Naive thymus-derived CD8-positive, alpha-beta T cell (primary cell): ENCODE results near the gene NOS3. TPM values are rescaled to one million over a fixed set of nuclear protein-coding genes. Genes with fewer than 3 reads are reported as not detected.
"Not testable (repeated sequence)": the region's sequence is repeated elsewhere in the genome, so short reads cannot be mapped to it uniquely, and the experiment has no call there.

Experiments used
- ATAC-seq, 2 donors: fragments of 150-1000 bp; cut with Tn5 transposase in 1 of 2; sonication (Bioruptor Pico), chemical (Tn5 transposase) in 1 of 2; 1 replicate in 1 of 2; 2 replicates in 1 of 2; pipeline ENCODE4 v1.10.0; 2021; ENCODE audit warnings: mild to moderate bottlenecking in 2 of 2, moderate library complexity in 2 of 2
- POLR2A ChIA-PET: fragments of 350-600 bp; sonication (Branson Sonifier 250); formaldehyde crosslinking; loops from one replicate; lab custom pipeline; 2021; ENCODE audit warnings: antibody characterized with exemption; lab: Charles Lee
- DNase-seq, 10 donors: peaks; one replicate each; pipeline versions ENCODE4 v3.0.0 to v3.0.0-alpha.2; 2020 to 2022
- H3K27ac Mint-ChIP-seq, 10 donors: one replicate each; pipeline ENCODE4 v1.8.0; 2020 to 2022; ENCODE audit warnings: mild to moderate bottlenecking in 10 of 10, mixed read lengths in 10 of 10, moderate library complexity in 4 of 10, inconsistent platforms in 1 of 10
- H3K27me3 Mint-ChIP-seq, 5 donors: one replicate each; pipeline ENCODE4 v1.8.0; 2021 to 2022; ENCODE audit warnings: mixed read lengths in 5 of 5
- H3K36me3 Mint-ChIP-seq, 3 donors: one replicate each; pipeline ENCODE4 v1.8.0; 2020 to 2022; ENCODE audit warnings: mixed read lengths in 3 of 3, mild to moderate bottlenecking in 2 of 3, inconsistent platforms in 1 of 3
- H3K4me1 Mint-ChIP-seq, 4 donors: one replicate each; pipeline ENCODE4 v1.8.0; 2021 to 2022; ENCODE audit warnings: mixed read lengths in 4 of 4
- H3K4me3 Mint-ChIP-seq, 10 donors: one replicate each; pipeline ENCODE4 v1.8.0; 2020 to 2022; ENCODE audit warnings: mild to moderate bottlenecking in 10 of 10, mixed read lengths in 10 of 10, moderate library complexity in 6 of 10, inconsistent platforms in 1 of 10
- H3K9me3 Mint-ChIP-seq, 9 donors: one replicate each; pipeline ENCODE4 v1.8.0; 2020 to 2022; ENCODE audit warnings: mixed read lengths in 9 of 9, mild to moderate bottlenecking in 3 of 9, inconsistent platforms in 1 of 9, moderate library complexity in 1 of 9
- polyA plus RNA-seq, 3 donors: library from polyadenylated mRNA; unstranded; fragments of 300-500 nt; fragmentation: Illumina TruSeq; gene quantifications; one replicate each; pipeline ENCODE4 v1.2.3, GENCODE V29; 2021
- total RNA-seq, 8 experiments: library from RNA in 2 of 8; stranded (reverse) in 2 of 8; gene quantifications; one replicate each; pipeline ENCODE4 v1.2.3 and lab custom pipeline; 2021 to 2026

Gene NOS3
- total and polyA plus RNA-seq, 5 experiments from 2014 or later: 1.4 to 3.3 (median 1.8) TPM

GRCh38 chr7:151035026-151035717, 44.4 kb downstream of the NOS3 start:
- peaks cover 2 to 25% (median 14%) of the 10 kb centered on the region in 4 donors for H3K4me1 Mint-ChIP-seq
- H3K36me3 Mint-ChIP-seq: peaks cover 0 to 38% (median 7%) of the 10 kb centered on the region in 3 donors
- H3K27me3 Mint-ChIP-seq: no peaks in the 10 kb centered on the region
- POLR2A ChIA-PET: no interaction called here
- ATAC-seq (no peak), DNase-seq (no peak)
- no peaks in the 10 kb centered on the region for H3K9me3 Mint-ChIP-seq
- H3K4me3 Mint-ChIP-seq: no peak overlapping the region
- peak overlapping the region in 3 of 10 donors; percentile 5 to 83 (median 60) for H3K27ac Mint-ChIP-seq

GRCh38 chr7:151035902-151036301, 45.1 kb downstream of the NOS3 start:
- POLR2A ChIA-PET: no interaction called here
- H3K4me1 Mint-ChIP-seq: peaks cover 2 to 24% (median 13%) of the 10 kb centered on the region in 4 donors
- H3K27ac Mint-ChIP-seq: peak overlapping the region in 2 of 10 donors; percentile 60 to 83
- H3K9me3 Mint-ChIP-seq: no peaks in the 10 kb centered on the region
- H3K4me3 Mint-ChIP-seq: no peak overlapping the region
- ATAC-seq: no peak
- no peaks in the 10 kb centered on the region for H3K27me3 Mint-ChIP-seq
- DNase-seq: no peak
- H3K36me3 Mint-ChIP-seq: peaks cover 0 to 38% (median 7%) of the 10 kb centered on the region in 3 donors

GRCh38 chr7:151038951-151039849, 48.4 kb downstream of the NOS3 start:
- POLR2A ChIA-PET: interaction anchor here (0.7 kb wide), 1 partner anchor 664 kb away, joined by 3 read pairs; no protein-coding TSS in a partner anchor
- peaks cover 0 to 10% (median 9%) of the 10 kb centered on the region in 4 donors for H3K4me1 Mint-ChIP-seq
- ATAC-seq (peak in 1 of 2 donors; percentile 46), DNase-seq (no peak)
- H3K4me3 Mint-ChIP-seq: no peak overlapping the region
- peak overlapping the region in 4 of 10 donors; percentile 36 to 59 (median 53) for H3K27ac Mint-ChIP-seq
- H3K27me3 Mint-ChIP-seq: no peaks in the 10 kb centered on the region
- H3K9me3 Mint-ChIP-seq: no peaks in the 10 kb centered on the region
- peaks cover 0 to 24% (median 5%) of the 10 kb centered on the region in 3 donors for H3K36me3 Mint-ChIP-seq

- H3K36me3 Mint-ChIP-seq: peaks cover 0 to 28% (median 5%) of the 10 kb centered on the region in 3 donors
- ATAC-seq (peak in 1 of 2 donors; percentile 22), DNase-seq (no peak)
- H3K4me3 Mint-ChIP-seq: no peak overlapping the region
- POLR2A ChIA-PET: interaction anchor here (0.7 to 1.0 kb wide), 2 partner anchors 10 to 665 kb away, joined by 3 to 4 read pairs; no protein-coding TSS in a partner anchor
- H3K9me3 Mint-ChIP-seq: no peaks in the 10 kb centered on the region
- no peaks in the 10 kb centered on the region for H3K27me3 Mint-ChIP-seq
- H3K4me1 Mint-ChIP-seq: peaks cover 0 to 10% (median 9%) of the 10 kb centered on the region in 4 donors
- H3K27ac Mint-ChIP-seq: peak overlapping the region in 2 of 10 donors; percentile 48 to 58
Observed at GRCh38 chr7:151039850-151040548, 49.2 kb downstream of the NOS3 start.

GRCh38 chr7:151040616-151041375, 50.0 kb downstream of the NOS3 start:
- Mint-ChIP-seq H3K4me3 (no peak overlapping the region), H3K27ac (no peak overlapping the region), H3K36me3 (peaks cover 0 to 29% (median 5%) of the 10 kb centered on the region in 3 donors), H3K9me3 (no peaks in the 10 kb centered on the region), H3K4me1 (peaks cover 0 to 10% (median 9%) of the 10 kb centered on the region in 4 donors), H3K27me3 (no peaks in the 10 kb centered on the region)
- POLR2A ChIA-PET: interaction anchor here (1.0 to 1.8 kb wide), 2 partner anchors 11 to 12 kb away, joined by 4 to 6 read pairs; partner anchors contain the start of gene ABCB8
- DNase-seq (no peak), ATAC-seq (no peak)

- POLR2A ChIA-PET, ATAC-seq, H3K4me3 Mint-ChIP-seq, H3K27ac Mint-ChIP-seq, H3K27me3 Mint-ChIP-seq, H3K9me3 Mint-ChIP-seq, DNase-seq: not testable (repeated sequence)
- Mint-ChIP-seq H3K4me1 (peaks cover 0 to 11% (median 10%) of the 10 kb centered on the region in 4 donors), H3K36me3 (peaks cover 0 to 17% (median 0%) of the 10 kb centered on the region in 3 donors)
Observed at GRCh38 chr7:151043449-151043848, 52.6 kb downstream of the NOS3 start.

- ATAC-seq (no peak), DNase-seq (no peak)
- Mint-ChIP-seq H3K27me3 (no peaks in the 10 kb centered on the region), H3K4me1 (peaks cover 0 to 11% (median 10%) of the 10 kb centered on the region in 4 donors), H3K27ac (no peak overlapping the region), H3K4me3 (no peak overlapping the region), H3K9me3 (no peaks in the 10 kb centered on the region), H3K36me3 (peaks cover 0 to 17% (median 0%) of the 10 kb centered on the region in 3 donors)
- POLR2A ChIA-PET: interaction anchor here (0.6 to 1.7 kb wide), 2 partner anchors 30 to 179 kb away, joined by 4 read pairs; no protein-coding TSS in a partner anchor
Observed at GRCh38 chr7:151043959-151044358, 53.1 kb downstream of the NOS3 start.

- no peak overlapping the region for H3K4me3 Mint-ChIP-seq
Observed at GRCh38 chr7:151045262-151045661, 54.4 kb downstream of the NOS3 start.

GRCh38 chr7:151045967-151046366, 55.1 kb downstream of the NOS3 start:
- Mint-ChIP-seq H3K9me3 (no peaks in the 10 kb centered on the region), H3K4me1 (peaks cover 0 to 6% (median 2%) of the 10 kb centered on the region in 4 donors), H3K36me3 (peaks cover 0 to 17% (median 0%) of the 10 kb centered on the region in 3 donors), H3K4me3 (no peak overlapping the region), H3K27ac (peak overlapping the region in 1 of 10 donors; percentile 55), H3K27me3 (no peaks in the 10 kb centered on the region)
- no peak for DNase-seq
- ATAC-seq: no peak
- POLR2A ChIA-PET: no interaction called here

More at GRCh38 chr7:151045262-151045661, 54.4 kb downstream of the NOS3 start:
- peak overlapping the region in 1 of 10 donors; percentile 53 for H3K27ac Mint-ChIP-seq
- H3K27me3 Mint-ChIP-seq: no peaks in the 10 kb centered on the region
- peaks cover 0 to 6% (median 1%) of the 10 kb centered on the region in 4 donors for H3K4me1 Mint-ChIP-seq
- ATAC-seq (no peak), DNase-seq (no peak)
- H3K9me3 Mint-ChIP-seq: no peaks in the 10 kb centered on the region
- H3K36me3 Mint-ChIP-seq: peaks cover 0 to 17% (median 0%) of the 10 kb centered on the region in 3 donors
- POLR2A ChIA-PET: interaction anchor here (0.9 to 1.7 kb wide), 2 partner anchors 31 to 66 kb away, joined by 3 to 4 read pairs; no protein-coding TSS in a partner anchor

GRCh38 chr7:151046603-151047573, 56.1 kb downstream of the NOS3 start:
- no peaks in the 10 kb centered on the region for H3K9me3 Mint-ChIP-seq
- no peak overlapping the region for H3K4me3 Mint-ChIP-seq
- peaks cover 0 to 14% (median 0%) of the 10 kb centered on the region in 3 donors for H3K36me3 Mint-ChIP-seq
- H3K27ac Mint-ChIP-seq: peak overlapping the region in 3 of 10 donors; percentile 15 to 63 (median 29)
- ATAC-seq (no peak), DNase-seq (no peak)
- peaks cover 0 to 8% (median 3%) of the 10 kb centered on the region in 4 donors for H3K4me1 Mint-ChIP-seq
- peaks cover 0 to 1% (median 0%) of the 10 kb centered on the region in 5 donors for H3K27me3 Mint-ChIP-seq
- POLR2A ChIA-PET: interaction anchor here (1.3 kb wide), 1 partner anchor 20 kb away, joined by 3 read pairs; no protein-coding TSS in a partner anchor
